Measurements from ENCODE around the gene SDK2.

Gene SDK2

GRCh38 chr17:73352261-73352660 lies 292.0 kb downstream of the SDK2 start:
- no peak for DNase-seq

DNA sequence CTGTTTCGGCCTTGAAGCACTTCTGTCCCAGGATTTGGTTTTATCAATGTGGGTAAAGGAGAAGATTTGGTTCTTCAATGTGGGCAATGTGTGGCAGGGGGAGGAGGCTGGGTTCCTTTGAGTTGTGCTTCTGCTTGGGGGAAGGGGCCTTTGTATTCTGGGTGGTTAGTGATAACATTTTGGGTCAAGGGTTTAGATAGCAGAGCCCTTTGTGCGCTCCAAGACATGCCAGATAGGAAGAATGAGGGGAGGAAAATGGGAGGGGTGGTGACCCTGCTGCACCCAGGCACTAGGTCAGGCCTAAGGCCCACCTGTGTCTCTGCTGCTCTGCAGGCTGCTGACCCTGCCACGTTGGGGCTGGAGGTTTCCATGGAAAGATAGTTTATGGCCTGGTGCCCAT lies 292.5 kb downstream of the SDK2 start:
- DNase-seq, result no peak

DNA sequence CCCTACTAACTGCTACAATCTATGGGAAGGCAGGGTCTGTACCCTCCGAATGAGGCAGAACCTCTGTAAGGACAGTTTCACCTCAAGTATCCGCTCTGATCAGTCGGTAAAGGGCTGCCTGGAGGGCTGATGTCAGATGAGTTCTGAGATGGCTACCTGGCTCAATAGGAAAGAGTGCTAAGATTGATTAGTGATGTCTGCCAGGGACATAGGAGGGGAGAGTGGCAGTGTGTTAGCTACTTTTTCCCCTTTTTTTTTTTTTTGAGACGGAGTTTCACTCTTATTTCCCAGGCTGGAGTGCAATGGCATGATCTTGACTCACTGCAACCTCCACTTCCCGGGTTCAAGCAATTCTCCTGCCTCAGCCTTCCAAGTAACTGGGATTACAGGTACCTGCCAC lies 293.4 kb downstream of the SDK2 start:
- no peak for DNase-seq

- DNase-seq, result no peak
Observed at GRCh38 chr17:73349647-73350046, 294.6 kb downstream of the SDK2 start.

DNA sequence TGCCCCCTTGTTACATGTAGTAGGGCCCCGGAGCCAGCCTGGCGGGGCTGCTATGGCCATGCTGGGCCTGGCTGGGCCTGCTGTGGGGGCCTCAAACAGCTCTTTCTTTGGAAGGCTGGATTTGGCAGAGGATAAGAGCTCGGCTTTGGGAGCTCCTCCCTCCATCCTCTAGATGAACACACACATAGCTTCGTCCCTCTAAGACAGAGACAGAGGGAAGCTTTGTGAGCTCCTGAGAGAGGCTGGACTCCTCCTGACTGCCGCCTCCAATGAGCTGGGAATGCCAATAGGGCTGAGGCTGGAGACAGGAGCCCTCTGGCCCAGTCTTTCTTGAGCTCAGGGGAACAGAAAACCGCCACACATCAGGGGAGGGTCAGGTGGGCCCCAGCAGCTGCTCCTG lies 295.1 kb downstream of the SDK2 start:
- DNase-seq, result no peak

GRCh38 chr17:73348829-73349095 lies 295.5 kb downstream of the SDK2 start:
- no peak for DNase-seq

DNA sequence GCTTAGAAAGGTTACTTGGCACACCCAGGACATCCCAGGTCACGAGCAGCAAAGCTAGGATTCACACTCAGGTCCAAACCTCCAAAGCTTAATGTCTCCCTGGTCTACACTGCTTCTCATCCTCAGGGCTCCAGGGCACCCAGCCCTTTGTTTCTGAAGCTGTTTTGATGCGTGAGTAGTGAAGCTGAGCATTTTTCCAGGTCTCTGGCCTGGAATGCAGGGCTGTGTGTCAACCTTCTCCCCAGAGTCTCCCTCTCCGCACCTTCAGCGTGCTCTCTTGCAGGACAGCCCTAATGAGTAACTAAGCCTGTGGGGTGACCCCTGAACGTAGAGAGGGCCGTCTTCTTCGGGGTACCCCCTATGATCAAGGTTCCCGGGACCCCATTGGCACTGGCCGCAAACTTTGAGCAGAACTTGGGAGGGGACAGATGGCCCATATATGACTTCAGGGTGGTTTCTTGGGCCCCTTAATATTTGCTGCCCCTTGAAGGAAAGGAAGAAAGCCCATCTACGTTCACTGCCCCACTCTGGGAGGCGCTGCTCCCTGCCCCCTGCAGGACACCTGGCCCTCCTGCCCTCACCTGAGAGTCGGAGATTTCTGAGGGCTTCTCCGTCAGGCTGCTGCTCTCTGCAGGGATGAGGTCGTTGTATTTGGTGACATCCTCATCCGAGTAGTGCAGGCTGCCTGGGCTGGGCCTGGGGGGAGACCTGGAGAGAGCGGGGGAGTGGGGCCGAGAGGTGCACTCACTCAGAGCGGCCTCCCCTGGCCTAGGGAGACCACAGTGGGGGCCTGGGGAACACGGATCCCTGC lies 296.0 kb downstream of the SDK2 start:
- no peak for DNase-seq

GRCh38 chr17:73347351-73347750 lies 296.9 kb downstream of the SDK2 start:
- no peak for DNase-seq

DNA sequence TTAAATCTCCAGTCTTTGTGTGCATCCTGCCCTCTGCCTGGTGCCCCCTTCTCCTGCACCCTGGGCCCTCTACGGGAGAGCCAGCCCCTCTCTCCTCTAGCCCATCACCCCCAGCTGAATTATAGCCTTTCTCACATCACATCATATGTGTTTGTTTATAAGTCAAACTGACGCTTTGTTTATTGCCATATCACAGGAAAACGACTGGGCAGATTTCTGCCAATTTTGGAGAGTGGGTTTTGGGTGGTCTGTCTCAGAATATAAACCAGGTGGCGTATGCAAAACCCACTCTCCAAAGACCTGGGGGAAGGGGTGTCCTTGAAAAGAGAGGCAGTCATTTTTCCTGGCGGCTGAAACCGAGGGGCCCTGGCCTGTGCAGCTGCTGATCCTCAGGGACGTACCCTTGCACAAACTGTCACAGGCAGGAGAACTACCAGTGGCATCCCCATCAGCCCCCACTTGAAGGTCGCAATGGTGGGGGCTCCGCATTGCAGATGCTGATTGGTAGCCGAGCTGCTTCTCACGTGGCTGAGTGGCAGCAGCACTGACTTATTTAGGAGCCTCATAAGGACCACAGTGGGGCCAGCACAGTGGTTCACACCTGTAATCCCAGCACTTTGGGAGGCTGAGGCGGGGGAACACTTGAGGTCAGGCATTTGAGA lies 297.6 kb downstream of the SDK2 start:
- no peak for DNase-seq

- no peak for DNase-seq
Observed at GRCh38 chr17:73343739-73344454, 300.3 kb downstream of the SDK2 start.

DNA sequence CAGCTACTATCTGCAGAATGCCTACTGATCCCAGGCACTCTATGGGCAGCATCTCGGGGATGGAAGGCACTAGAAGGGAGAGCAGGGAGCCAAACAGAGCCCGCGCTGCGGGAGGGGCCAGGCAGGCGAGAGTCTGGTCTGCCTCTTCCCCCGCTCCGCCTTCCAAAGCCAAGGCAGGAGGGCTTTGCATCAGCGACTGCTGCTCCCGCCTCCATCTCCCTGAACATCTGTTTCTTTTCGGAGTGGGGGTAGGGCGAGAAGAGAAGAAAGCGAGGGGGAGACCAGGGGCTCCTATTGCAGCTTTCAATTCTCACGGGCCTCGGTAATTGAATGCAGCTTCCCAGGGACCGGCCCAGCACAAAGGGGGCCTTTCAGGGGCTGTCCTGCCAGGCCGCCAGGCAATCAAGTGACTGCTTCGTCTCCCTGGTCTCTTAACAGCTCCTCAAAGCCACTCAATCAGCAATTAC lies 301.0 kb downstream of the SDK2 start:
- DNase-seq, result peak; percentile 94

GRCh38 chr17:73342541-73343167 lies 301.6 kb downstream of the SDK2 start:
- DNase-seq, result peak; percentile 92

GRCh38 chr17:73342050-73342522 lies 302.2 kb downstream of the SDK2 start:
- DNase-seq, result peak; percentile 73

DNA sequence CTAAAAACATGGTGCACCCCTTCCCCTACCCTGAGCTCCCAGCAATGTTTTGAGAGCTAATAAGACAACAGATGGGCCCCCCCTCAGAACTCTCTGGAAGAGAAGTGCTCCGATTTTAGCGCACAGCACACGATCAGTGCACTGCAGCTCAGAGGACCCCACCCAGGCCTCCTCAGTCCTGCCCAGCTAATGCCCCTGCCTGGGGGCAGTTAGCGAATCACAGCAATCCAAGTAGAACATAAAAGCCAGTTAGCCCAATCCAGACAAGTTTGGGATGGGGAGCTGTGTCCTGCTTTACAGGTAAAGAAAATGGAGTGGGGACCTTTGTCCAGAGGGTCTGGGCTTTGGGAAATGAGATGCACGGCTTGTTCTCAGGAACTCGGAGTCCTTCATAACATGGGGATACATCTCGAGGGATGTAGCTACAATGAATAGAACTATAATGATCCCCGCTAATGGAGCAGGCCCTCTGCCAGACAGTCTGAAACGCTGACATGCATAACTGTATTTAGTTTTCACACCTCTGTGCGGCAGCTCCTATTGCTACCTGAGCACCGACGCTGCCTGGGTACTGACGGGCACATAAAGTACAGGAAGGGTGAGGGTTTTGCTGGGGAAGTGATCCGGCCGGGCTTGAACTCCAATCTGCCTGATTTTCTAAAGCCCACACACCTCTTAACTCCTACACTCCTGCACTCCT lies 302.7 kb downstream of the SDK2 start:
- no peak for DNase-seq

GRCh38 chr17:73340093-73340596 lies 304.1 kb downstream of the SDK2 start:
- peak; percentile 91 for DNase-seq

- DNase-seq, result no peak
Observed at GRCh38 chr17:73338566-73339197, 305.6 kb downstream of the SDK2 start.

DNA sequence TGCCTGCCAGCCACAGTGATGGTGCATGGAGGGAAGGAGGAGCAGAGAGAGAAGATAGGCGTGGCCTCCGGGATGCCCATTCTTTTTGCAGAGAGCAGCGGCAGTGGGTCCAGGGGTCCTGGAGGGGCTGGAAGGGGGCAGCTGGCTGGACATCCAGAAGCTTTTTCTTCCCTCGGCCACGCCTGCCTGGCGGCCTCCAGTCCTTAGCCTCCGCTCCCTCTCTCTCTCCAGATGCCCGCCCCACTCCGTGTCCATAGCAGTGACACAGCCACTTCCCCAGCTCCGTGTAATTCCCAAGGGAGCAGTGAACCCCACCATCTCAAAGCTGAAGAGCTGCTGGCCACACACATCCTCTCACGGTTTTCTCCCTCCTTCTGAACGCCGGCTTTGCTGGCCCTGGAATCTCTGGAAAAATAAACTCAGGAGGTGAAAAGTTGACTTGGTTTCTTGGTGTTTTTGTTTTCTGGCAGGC lies 306.2 kb downstream of the SDK2 start:
- peak; percentile 46 for DNase-seq

DNA sequence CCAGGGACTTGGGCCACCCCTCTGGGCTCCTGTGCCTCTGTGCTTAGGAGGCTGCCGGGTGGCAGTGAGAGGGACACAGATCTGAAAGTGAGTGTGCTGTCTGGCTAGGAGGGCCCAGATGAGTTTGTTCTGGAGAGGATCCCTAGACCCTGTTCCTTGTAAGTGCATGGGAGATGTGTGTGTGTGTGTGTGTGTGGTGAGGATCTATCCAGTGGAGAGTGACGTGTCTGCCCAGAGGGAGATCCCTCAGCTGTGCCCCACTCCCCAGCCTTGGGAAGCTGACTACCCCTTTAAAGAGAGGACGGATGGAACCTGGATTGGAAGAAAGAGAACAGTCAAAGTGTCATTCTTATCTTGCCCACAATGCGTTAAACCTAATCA lies 306.9 kb downstream of the SDK2 start:
- no peak for DNase-seq

- DNase-seq, result no peak
Observed at GRCh38 chr17:73336408-73337329, 307.6 kb downstream of the SDK2 start.

DNA sequence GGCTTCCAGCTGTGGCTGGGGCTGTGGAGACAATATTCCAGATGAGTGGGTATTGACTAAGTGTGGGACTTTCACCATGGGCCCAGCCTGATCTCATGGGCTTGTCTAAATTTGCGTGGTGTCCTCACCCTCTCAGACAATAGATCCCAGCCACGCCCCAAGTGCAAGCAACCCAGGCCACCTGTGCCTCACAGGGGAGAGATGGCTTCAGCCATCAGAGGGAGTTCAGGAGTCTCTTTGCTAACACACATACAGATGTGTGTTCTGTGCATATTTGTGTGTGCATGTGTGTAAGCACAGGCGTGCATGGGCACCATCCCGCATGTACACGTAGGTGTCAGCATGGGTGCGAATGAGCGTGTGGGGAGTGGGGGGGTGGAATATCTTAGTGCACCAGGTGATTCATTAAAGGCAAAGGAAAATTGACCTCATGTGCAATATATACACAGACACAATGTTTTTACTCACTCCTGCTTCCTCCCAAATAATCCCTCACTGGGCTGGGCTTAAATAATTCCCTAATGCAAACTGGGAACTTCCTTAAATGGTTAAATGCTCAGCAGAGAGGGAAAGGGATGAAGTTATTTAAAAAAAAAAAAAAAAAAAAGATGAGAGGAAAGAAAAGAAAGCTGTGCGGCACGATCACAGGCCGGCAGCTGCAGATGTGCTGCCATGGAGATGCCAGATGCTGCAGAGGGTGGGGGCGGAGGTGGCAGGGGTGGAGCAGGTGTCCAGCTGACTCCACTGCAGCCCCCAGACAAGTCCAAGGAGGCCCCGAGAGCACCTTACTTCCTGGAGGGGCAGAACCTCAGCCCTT lies 308.4 kb downstream of the SDK2 start:
- peak; percentile 29 for DNase-seq
